ENCODE data around the gene STAT3.

Gene STAT3

GRCh38 chr17:42408061-42408460 lies 19.8 kb upstream of the STAT3 start:
- in situ Hi-C loops (cut with HindIII; ENCODE audit: low sequenced_read_pairs): no loop called here
- no peak overlapping the region for H3K4me3 ChIP-seq (ENCODE audit: low read depth, low read length)
- no peak for DNase-seq (ENCODE audit: low read depth)
- no peak for TF ChIP-seq CTCF (IDR thresholded peaks at IDR 0.05; ENCODE audit: low read depth, low read length, missing control alignments)

GRCh38 chr17:42407289-42407836 lies 19.1 kb upstream of the STAT3 start:
- TF ChIP-seq CTCF (IDR thresholded peaks at IDR 0.05; ENCODE audit: low read depth, low read length, missing control alignments): no peak
- in situ Hi-C loops (cut with HindIII; ENCODE audit: low sequenced_read_pairs): no loop called here
- DNase-seq (ENCODE audit: low read depth): no peak
- H3K4me3 ChIP-seq (ENCODE audit: low read depth, low read length): no peak overlapping the region

GRCh38 chr17:42406615-42407288 lies 18.5 kb upstream of the STAT3 start:
- no peak overlapping the region for H3K4me3 ChIP-seq (ENCODE audit: low read depth, low read length)
- TF ChIP-seq CTCF (IDR thresholded peaks at IDR 0.05; ENCODE audit: low read depth, low read length, missing control alignments): no peak
- no peak for DNase-seq (ENCODE audit: low read depth)
- in situ Hi-C loops (cut with HindIII; ENCODE audit: low sequenced_read_pairs): no loop called here

- in situ Hi-C loops (cut with HindIII; ENCODE audit: low sequenced_read_pairs): no loop called here
- no peak overlapping the region for H3K4me3 ChIP-seq (ENCODE audit: low read depth, low read length)
Observed at GRCh38 chr17:42405963-42406495, 17.8 kb upstream of the STAT3 start.

GRCh38 chr17:42405076-42405475 lies 16.8 kb upstream of the STAT3 start:
- no peak for DNase-seq (ENCODE audit: low read depth)
- in situ Hi-C loops (cut with HindIII; ENCODE audit: low sequenced_read_pairs): no loop called here
- H3K4me3 ChIP-seq (ENCODE audit: low read depth, low read length): no peak overlapping the region
- TF ChIP-seq CTCF (IDR thresholded peaks at IDR 0.05; ENCODE audit: low read depth, low read length, missing control alignments): no peak

More at GRCh38 chr17:42405963-42406495, 17.8 kb upstream of the STAT3 start:
- no peak for DNase-seq (ENCODE audit: low read depth)
- TF ChIP-seq CTCF (IDR thresholded peaks at IDR 0.05; ENCODE audit: low read depth, low read length, missing control alignments): peak; percentile 83

- DNase-seq (ENCODE audit: low read depth): no peak
- no peak for TF ChIP-seq CTCF (IDR thresholded peaks at IDR 0.05; ENCODE audit: low read depth, low read length, missing control alignments)
- in situ Hi-C loops (cut with HindIII; ENCODE audit: low sequenced_read_pairs): no loop called here
- no peak overlapping the region for H3K4me3 ChIP-seq (ENCODE audit: low read depth, low read length)
Observed at GRCh38 chr17:42404326-42405055, 16.2 kb upstream of the STAT3 start.

All from astrocyte of the cerebellum (primary cell).